GM19193 (cell line): Measurements from ENCODE around the gene LBH.

Experiments
- POLR2A ChIP-seq: IDR thresholded peaks from 4 replicates; pipeline ENCODE4 v1.6.1; 2011; ENCODE audit not compliant: insufficient read depth, insufficient read length; ENCODE audit errors: extremely low read depth

The LBH gene

GRCh38 chr2:30294133-30294532 lies 62.8 kb downstream of the LBH start:
- TF ChIP-seq POLR2A = no peak

GRCh38 chr2:30296496-30296895 lies 65.2 kb downstream of the LBH start:
- no peak for TF ChIP-seq POLR2A

GRCh38 chr2:30298302-30298701 lies 67.0 kb downstream of the LBH start:
- no peak for TF ChIP-seq POLR2A

GRCh38 chr2:30300122-30300455 lies 68.8 kb downstream of the LBH start:
- TF ChIP-seq POLR2A = no peak

- TF ChIP-seq POLR2A = no peak
Measured at GRCh38 chr2:30300456-30301221, 69.3 kb downstream of the LBH start.

- no peak for TF ChIP-seq POLR2A
Measured at GRCh38 chr2:30301551-30301950, 70.2 kb downstream of the LBH start.

GRCh38 chr2:30302566-30302965 lies 71.2 kb downstream of the LBH start:
- no peak for TF ChIP-seq POLR2A

GRCh38 chr2:30303095-30303494 lies 71.8 kb downstream of the LBH start:
- TF ChIP-seq POLR2A = no peak

GRCh38 chr2:30305235-30305634 lies 73.9 kb downstream of the LBH start:
- no peak for TF ChIP-seq POLR2A

GRCh38 chr2:30306522-30306921 lies 75.2 kb downstream of the LBH start:
- TF ChIP-seq POLR2A = no peak

- no peak for TF ChIP-seq POLR2A
Measured at GRCh38 chr2:30308280-30308679, 76.9 kb downstream of the LBH start.
